GM19397 (cell line): Measurements from ENCODE around the gene DLL1.
A peak's percentile ranks its signal among the peaks of the same experiment; 100 is the strongest.
"Not testable (repeated sequence)": the region's sequence is repeated elsewhere in the genome, so short reads cannot be mapped to it uniquely, and the experiment has no call there.

Source experiments
- ATAC-seq: cut with Tn5 transposase; IDR thresholded peaks from one replicate; pipeline ENCODE4 v1.9.1; 2021; ENCODE audit warnings: mild to moderate bottlenecking, moderate library complexity; ENCODE audit not compliant: unreplicated experiment

Gene DLL1

GRCh38 chr6:170290296-170291128, at the start of gene DLL1:
TSS of gene DLL1 (minus strand) at chr6:170291078. CDS start at chr6:170290139, 939 bp downstream.
- ATAC-seq: no peak

GRCh38 chr6:170335199-170335598, 44.3 kb upstream of the DLL1 start:
- not testable (repeated sequence) for ATAC-seq

GRCh38 chr6:170329321-170329720, 38.4 kb upstream of the DLL1 start:
- ATAC-seq: no peak

- no peak for ATAC-seq
Observed at GRCh38 chr6:170317718-170318117, 26.8 kb upstream of the DLL1 start.

- ATAC-seq: no peak
Observed at GRCh38 chr6:170317076-170317475, 26.2 kb upstream of the DLL1 start.

- ATAC-seq: no peak
Observed at GRCh38 chr6:170316071-170316470, 25.2 kb upstream of the DLL1 start.

GRCh38 chr6:170314983-170315382, 24.1 kb upstream of the DLL1 start:
- ATAC-seq: no peak

GRCh38 chr6:170313716-170314295, 22.9 kb upstream of the DLL1 start:
- no peak for ATAC-seq

GRCh38 chr6:170312876-170313275, 22.0 kb upstream of the DLL1 start:
- ATAC-seq: no peak

- ATAC-seq: no peak
Observed at GRCh38 chr6:170311696-170312095, 20.8 kb upstream of the DLL1 start.

- no peak for ATAC-seq
Observed at GRCh38 chr6:170308761-170309160, 17.9 kb upstream of the DLL1 start.

- no peak for ATAC-seq
Observed at GRCh38 chr6:170307080-170307545, 16.2 kb upstream of the DLL1 start.

GRCh38 chr6:170306324-170307079, 15.6 kb upstream of the DLL1 start, which contains the start of gene FAM120B:
TSS of gene FAM120B (plus strand) at chr6:170306758. CDS start at chr6:170317391, 10,633 bp downstream.
- peak; percentile 98 for ATAC-seq

- ATAC-seq: peak; percentile 19
Observed at GRCh38 chr6:170305805-170306323, 15.0 kb upstream of the DLL1 start.

- ATAC-seq: no peak
Observed at GRCh38 chr6:170301184-170301583, 10.3 kb upstream of the DLL1 start.

GRCh38 chr6:170298688-170299087, 7.8 kb upstream of the DLL1 start:
- no peak for ATAC-seq

- no peak for ATAC-seq
Observed at GRCh38 chr6:170297576-170298330, 6.9 kb upstream of the DLL1 start.

GRCh38 chr6:170296746-170297575, 6.1 kb upstream of the DLL1 start:
- ATAC-seq: no peak

GRCh38 chr6:170296423-170296745, 5.5 kb upstream of the DLL1 start:
- no peak for ATAC-seq
